IPS DF 6.9 (cell line): ENCODE results near the gene DAD1.

ENCODE experiments used
- DNase-seq: peaks from one replicate; pipeline ENCODE4 v3.0.0-alpha.2; 2013; ENCODE audit warnings: low read depth, low spot score
- H3K27ac ChIP-seq: one replicate; pipeline ENCODE4 v1.5.1; 2013; ENCODE audit warnings: low read length, control low read depth
- H3K27me3 ChIP-seq: 2 replicates; pipeline ENCODE4 v1.6.1; 2013; ENCODE audit warnings: mild to moderate bottlenecking, low read length; ENCODE audit not compliant: control insufficient read depth, insufficient read depth
- H3K36me3 ChIP-seq: 2 replicates; pipeline ENCODE4 v1.6.1; 2013; ENCODE audit warnings: low read length; ENCODE audit not compliant: control insufficient read depth, insufficient read depth
- H3K4me1 ChIP-seq: 2 replicates; pipeline ENCODE4 v1.6.1; 2013; ENCODE audit warnings: low read length; ENCODE audit not compliant: control insufficient read depth, insufficient read depth
- H3K4me3 ChIP-seq: 2 replicates; pipeline ENCODE4 v1.5.1; 2013; ENCODE audit warnings: mild to moderate bottlenecking, low read length
- H3K9me3 ChIP-seq: 2 replicates; pipeline ENCODE4 v1.6.1; 2013; ENCODE audit warnings: low read length, inconsistent platforms; ENCODE audit not compliant: control insufficient read depth, insufficient read depth
- WGBS: extraction: QIAGEN DNeasy Blood & Tissue Kit; methylation state at CpG from one replicate; pipeline ENCODE4 v1.1.7; 2013; ENCODE audit warnings: mixed read lengths, missing lambda C conversion rate; ENCODE audit not compliant: insufficient read length, insufficient coverage; 5-methylcytosine and 5-hydroxymethylcytosine counted together

DAD1 gene

DNA sequence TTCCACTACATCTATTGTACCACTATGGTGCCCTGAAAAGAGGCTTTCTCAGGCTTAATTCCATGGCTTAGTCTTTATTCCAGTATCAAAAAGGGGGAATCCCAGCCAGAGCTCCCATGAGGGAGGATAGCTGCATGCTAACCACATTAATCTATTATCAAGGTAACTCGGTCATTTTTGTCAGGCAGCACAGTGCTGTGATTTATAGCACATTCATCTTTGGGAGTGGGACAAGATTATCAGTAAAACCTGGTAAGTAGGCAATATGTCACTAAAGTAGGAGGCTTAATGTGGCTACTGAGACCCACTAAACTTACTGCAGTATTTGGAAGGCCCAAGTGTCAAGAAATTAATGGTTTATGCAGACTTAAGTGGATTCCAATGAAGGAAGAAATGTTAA is 58.9 kb downstream of the DAD1 start:
- H3K36me3 ChIP-seq: no peaks in the 10 kb centered on the region
- no peak overlapping the region for H3K27ac ChIP-seq
- DNase-seq: no peak
- no peaks in the 10 kb centered on the region for H3K27me3 ChIP-seq
- no CpG with 5 or more reads among the region's 1 CpG for WGBS
- H3K4me1 ChIP-seq: no peaks in the 10 kb centered on the region
- H3K4me3 ChIP-seq: no peak overlapping the region
- no peaks in the 10 kb centered on the region for H3K9me3 ChIP-seq

DNA sequence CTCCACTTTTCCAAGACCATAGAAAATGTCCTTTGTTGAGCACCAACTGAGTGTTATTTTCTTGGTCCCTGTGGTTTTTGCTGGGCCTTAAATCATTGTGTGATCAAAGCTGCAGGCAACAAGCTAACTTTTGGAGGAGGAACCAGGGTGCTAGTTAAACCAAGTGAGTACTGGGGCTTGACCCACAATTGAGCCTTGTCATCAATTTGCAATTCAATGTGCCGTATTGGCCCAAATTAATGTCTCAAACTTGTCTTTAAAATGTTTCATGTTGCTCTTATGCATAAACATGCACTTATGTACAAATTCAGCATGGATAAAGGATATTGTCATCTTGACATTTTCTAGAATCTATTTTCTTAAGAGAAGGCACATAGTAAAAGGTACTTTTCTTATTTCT is 62.3 kb downstream of the DAD1 start:
- no peak for DNase-seq
- Histone ChIP-seq H3K4me1 (no peaks in the 10 kb centered on the region), H3K27ac (no peak overlapping the region), H3K36me3 (no peaks in the 10 kb centered on the region), H3K9me3 (no peaks in the 10 kb centered on the region), H3K27me3 (no peaks in the 10 kb centered on the region), H3K4me3 (no peak overlapping the region)
- WGBS: no CpG with 5 or more reads among the region's 1 CpG

DNA sequence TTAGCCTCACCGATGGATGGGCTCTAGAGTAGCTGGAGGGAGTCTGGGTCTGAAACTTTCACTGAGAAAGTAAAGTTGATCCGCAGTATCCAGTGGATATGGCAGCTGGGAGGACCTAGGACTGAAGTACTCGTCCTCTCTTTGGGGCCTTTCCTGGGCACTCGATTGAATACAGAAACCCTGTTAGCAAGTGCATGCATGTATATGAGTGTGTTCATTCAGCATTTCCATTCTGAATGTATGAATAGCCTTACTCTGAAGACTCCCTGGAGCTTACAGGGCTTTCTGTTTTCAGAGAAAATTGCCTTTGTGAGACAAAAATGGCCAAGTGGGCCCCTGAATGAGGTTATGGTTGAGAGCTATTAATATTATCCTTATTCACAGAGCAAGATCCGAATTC is 62.8 kb downstream of the DAD1 start:
- no peak overlapping the region for H3K4me3 ChIP-seq
- H3K27ac ChIP-seq: no peak overlapping the region
- no peaks in the 10 kb centered on the region for H3K36me3 ChIP-seq
- no peaks in the 10 kb centered on the region for H3K27me3 ChIP-seq
- no peak for DNase-seq
- WGBS: no CpG with 5 or more reads among the region's 5 CpGs
- H3K9me3 ChIP-seq: no peaks in the 10 kb centered on the region
- H3K4me1 ChIP-seq: no peaks in the 10 kb centered on the region

DNA sequence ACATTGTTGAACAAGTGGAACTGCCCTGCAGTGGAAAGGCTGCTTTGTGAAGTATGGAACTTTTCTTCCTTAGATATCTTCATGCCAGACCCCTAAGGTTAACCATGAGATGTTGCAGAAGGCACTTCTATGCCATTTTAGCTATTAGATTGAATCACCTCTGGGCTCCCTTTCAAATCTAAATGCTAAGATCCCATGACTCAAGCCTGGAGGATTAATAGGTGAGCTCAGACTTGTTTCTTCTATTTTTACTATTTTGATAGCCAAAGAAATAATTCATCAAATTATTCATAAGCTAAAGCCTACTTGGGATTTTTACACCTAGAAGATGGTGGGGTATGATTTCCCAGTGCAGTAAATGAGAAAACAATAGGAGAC is 64.3 kb downstream of the DAD1 start:
- Histone ChIP-seq H3K36me3 (no peaks in the 10 kb centered on the region), H3K4me1 (no peaks in the 10 kb centered on the region), H3K27me3 (no peaks in the 10 kb centered on the region), H3K9me3 (no peaks in the 10 kb centered on the region), H3K4me3 (no peak overlapping the region), H3K27ac (no peak overlapping the region)
- DNase-seq: no peak

DNA sequence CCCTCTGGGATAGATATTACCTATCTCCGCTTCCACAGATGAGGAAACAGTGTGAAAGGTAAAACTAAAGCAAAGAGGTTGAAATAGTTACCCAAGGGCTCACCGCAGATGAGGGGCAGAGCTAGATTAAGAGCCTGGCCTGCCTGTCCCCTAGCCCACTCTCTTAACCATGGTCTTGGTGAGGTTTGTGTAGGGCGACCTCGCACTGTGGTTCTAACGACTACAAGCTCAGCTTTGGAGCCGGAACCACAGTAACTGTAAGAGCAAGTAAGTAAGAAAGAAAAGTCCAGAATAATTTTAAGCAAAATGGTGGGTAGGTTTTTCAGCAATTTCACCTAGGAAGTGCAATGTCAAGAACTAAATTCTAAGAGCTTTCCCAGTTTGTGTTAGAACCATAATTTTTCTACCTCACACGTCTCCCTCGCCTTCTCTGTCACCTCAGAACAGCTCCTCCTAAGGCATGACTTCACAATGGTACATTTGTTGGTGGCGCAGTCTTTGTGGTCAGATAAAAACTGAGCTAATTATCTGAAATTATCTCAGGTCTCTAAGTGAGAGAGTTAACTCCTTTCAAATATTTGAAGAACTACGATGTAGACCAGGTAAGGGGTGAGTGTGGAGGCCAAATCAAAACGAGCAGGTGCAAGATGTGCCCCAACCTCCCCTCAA is 64.8 kb downstream of the DAD1 start:
- no peak overlapping the region for H3K4me3 ChIP-seq
- no peaks in the 10 kb centered on the region for H3K4me1 ChIP-seq
- DNase-seq: no peak
- H3K27me3 ChIP-seq: no peaks in the 10 kb centered on the region
- WGBS: no CpG with 5 or more reads among the region's 11 CpGs
- H3K36me3 ChIP-seq: no peaks in the 10 kb centered on the region
- H3K27ac ChIP-seq: no peak overlapping the region
- no peaks in the 10 kb centered on the region for H3K9me3 ChIP-seq

DNA sequence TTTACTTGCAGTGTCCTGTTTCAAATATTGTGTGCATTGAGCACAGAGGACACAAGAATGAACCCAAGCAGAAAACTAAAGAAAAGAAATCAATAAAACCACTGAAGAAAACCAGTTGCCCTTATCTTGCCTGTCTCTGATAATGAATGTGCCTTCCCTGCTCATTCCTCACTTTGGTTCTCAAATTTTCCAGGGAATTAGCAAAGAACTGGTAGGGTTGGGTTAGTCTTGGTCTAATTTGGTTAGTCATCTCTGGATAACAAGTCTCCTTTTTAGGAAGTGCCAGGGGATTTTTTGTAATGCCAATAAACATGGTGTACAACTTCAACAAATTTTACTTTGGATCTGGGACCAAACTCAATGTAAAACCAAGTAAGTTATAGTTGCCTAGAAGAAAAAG is 65.7 kb downstream of the DAD1 start:
- H3K27ac ChIP-seq: no peak overlapping the region
- no peaks in the 10 kb centered on the region for H3K27me3 ChIP-seq
- H3K4me1 ChIP-seq: no peaks in the 10 kb centered on the region
- no peaks in the 10 kb centered on the region for H3K9me3 ChIP-seq
- DNase-seq: no peak
- no peaks in the 10 kb centered on the region for H3K36me3 ChIP-seq
- no peak overlapping the region for H3K4me3 ChIP-seq

DNA sequence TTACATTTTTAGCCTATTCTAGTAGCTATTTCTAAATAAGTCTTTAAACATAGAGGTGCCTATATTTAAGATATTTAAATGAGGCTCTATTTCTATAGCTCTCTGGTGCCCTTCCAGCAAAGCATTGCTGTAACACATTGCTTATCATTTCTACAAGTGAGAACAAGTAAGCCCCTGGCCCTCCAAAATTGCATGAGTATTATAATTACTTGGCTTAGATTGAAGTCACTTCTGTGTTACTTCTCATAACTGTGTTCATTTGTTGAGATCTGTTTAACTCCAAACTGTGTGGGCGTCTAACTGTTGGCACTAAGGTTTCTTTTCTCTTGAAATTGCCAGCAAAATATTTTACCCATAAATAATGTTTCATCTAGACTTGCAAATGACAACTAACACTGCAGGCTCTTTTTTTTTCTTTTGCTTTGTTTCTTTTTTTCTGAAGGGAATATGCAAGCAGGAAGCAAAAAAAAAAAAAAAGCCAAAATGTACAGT is 66.5 kb downstream of the DAD1 start:
- WGBS: no CpG with 5 or more reads among the region's 1 CpG
- Histone ChIP-seq H3K4me1 (no peaks in the 10 kb centered on the region), H3K27me3 (no peaks in the 10 kb centered on the region), H3K4me3 (no peak overlapping the region), H3K36me3 (no peaks in the 10 kb centered on the region), H3K9me3 (no peaks in the 10 kb centered on the region), H3K27ac (no peak overlapping the region)
- DNase-seq: no peak

DNA sequence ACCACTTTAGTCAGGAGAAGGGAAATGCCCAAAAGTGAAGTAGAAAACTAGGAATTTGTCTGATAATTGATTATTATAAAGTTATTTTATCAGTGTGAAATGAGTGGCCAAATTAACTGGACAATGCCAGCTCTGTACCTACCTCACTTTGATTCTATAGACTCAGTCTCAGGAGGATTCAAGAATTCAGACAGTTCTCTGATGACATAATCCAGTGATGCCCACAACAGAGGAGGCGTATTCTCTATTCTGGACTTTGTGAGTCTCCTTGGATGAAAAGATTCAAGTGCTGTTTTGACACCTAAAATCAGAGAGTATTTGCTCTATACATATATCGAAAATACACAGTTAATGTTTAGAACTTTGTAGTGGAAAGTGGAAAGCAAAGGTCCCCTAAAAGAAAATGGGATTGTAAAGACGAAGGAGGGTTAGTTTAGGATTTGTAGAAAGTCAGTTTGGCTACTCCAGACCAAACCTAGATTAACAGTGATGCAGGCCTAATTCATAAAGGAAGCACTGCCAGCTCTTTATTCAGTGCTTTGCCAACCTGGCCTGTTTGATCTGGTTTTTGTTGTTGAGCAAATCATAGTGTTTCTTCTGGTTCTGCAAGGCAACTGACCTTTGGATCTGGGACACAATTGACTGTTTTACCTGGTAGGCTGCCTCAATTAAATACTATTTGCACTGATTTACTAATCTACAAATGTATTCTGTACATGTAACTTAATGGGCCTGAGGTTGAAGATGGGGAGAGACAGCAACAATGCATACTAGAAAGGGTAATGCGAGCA is 67.4 kb downstream of the DAD1 start:
- WGBS: 100% methylated on average over 1 of the region's 4 CpGs
- Histone ChIP-seq H3K4me3 (no peak overlapping the region), H3K4me1 (no peaks in the 10 kb centered on the region), H3K36me3 (no peaks in the 10 kb centered on the region), H3K9me3 (no peaks in the 10 kb centered on the region), H3K27ac (no peak overlapping the region), H3K27me3 (no peaks in the 10 kb centered on the region)
- no peak for DNase-seq

DNA sequence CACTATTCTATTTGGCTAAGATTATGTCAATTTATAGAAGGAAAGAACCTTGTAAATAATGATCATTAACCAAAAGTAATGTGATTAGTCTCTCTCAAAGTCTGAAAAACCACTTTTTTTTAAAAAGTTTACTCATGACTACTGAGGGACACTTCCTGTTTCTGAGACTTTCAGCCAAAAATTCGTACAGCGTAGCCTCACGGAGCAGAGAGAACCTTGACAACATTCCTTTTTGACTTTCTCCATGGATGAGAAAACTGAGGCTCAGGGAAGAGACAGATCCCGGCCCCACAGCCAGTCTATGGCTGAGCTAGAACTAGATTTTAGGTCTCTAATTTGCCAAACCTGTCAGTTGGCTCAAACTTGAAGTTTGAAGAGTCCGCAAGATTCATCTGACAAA is 68.2 kb downstream of the DAD1 start:
- DNase-seq: no peak
- H3K36me3 ChIP-seq: no peaks in the 10 kb centered on the region
- no peak overlapping the region for H3K4me3 ChIP-seq
- WGBS: no CpG with 5 or more reads among the region's 5 CpGs
- no peaks in the 10 kb centered on the region for H3K4me1 ChIP-seq
- H3K27me3 ChIP-seq: no peaks in the 10 kb centered on the region; the same call in 1 of the 2 replicates
- H3K9me3 ChIP-seq: no peaks in the 10 kb centered on the region
- H3K27ac ChIP-seq: no peak overlapping the region

DNA sequence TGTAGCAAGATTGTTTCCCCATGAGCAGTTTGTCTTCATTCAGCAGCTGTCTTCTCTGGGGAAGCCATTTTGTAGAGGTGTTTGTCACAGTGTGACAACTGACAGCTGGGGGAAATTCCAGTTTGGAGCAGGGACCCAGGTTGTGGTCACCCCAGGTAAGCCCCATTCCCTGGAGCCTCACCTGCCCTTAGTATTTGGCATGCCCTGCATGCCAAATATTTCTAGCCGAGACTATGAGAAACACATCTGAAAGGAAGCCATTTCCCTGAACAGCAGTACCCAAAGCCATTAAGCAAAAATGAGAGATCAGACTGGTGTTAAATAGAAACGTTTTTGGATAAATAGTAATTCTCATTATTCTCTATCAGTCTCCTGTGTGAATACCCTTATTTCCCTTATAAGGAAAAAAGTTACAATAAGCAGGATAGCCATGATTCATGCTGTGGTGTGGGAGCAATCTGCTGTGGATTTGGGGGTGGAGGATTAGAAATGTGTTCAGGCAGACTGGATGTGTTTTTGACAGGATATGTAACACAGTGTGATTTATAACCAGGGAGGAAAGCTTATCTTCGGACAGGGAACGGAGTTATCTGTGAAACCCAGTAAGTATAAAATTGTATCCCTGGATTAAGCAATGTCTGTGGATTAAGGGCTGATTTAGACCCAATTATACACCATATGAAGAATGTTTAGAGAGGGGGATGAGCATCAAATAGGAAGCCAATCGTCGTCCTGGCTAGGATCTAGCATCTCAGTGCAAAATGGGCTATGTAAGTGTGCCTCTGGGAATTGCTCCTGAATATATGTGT is 68.9 kb downstream of the DAD1 start:
- H3K4me1 ChIP-seq: no peaks in the 10 kb centered on the region
- H3K4me3 ChIP-seq: no peak overlapping the region
- H3K9me3 ChIP-seq: no peaks in the 10 kb centered on the region
- H3K27ac ChIP-seq: no peak overlapping the region
- H3K27me3 ChIP-seq: no peaks in the 10 kb centered on the region; the same call in 1 of the 2 replicates
- H3K36me3 ChIP-seq: no peaks in the 10 kb centered on the region
- no peak for DNase-seq
- no CpG with 5 or more reads among the region's 6 CpGs for WGBS
